Activated T-cell treated with anti-CD3 and anti-CD28 coated beads, Interleukin-2, amount 50 U/mL, for 1 hour (primary cell): ENCODE data around the gene RUNX3.
"Not testable (repeated sequence)": the region's sequence is repeated elsewhere in the genome, so short reads cannot be mapped to it uniquely, and the experiment has no call there.

Experiments used
- DNase-seq: peaks from one replicate; pipeline ENCODE4 v3.0.0-alpha.2; 2020

Gene RUNX3

DNA sequence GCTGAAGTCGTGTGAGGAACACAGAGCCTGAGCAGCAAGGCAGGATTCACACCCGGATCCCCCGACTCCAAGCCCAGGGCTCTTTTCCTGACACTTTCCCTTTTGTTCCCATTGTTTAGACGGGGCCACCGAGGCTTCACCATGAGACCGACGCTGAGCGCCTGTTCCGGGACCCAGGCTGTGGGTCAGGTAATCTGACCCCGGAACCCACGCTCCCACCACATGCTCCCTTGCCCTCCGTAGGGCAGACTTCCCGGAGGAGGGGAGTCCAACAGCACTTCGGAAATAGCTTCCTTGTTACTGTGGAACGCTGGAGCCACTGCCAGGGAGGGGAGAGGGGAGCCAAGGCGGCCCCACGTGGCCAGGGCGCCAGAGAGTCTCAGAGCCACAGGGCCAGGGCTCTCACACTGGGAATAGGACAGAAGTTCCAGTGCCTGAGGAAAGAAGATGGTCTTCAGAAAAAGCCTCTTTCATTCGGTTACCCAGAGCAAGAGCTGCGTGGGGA is 18.4 kb downstream of the RUNX3 start:
- peak; percentile 23 for DNase-seq

DNA sequence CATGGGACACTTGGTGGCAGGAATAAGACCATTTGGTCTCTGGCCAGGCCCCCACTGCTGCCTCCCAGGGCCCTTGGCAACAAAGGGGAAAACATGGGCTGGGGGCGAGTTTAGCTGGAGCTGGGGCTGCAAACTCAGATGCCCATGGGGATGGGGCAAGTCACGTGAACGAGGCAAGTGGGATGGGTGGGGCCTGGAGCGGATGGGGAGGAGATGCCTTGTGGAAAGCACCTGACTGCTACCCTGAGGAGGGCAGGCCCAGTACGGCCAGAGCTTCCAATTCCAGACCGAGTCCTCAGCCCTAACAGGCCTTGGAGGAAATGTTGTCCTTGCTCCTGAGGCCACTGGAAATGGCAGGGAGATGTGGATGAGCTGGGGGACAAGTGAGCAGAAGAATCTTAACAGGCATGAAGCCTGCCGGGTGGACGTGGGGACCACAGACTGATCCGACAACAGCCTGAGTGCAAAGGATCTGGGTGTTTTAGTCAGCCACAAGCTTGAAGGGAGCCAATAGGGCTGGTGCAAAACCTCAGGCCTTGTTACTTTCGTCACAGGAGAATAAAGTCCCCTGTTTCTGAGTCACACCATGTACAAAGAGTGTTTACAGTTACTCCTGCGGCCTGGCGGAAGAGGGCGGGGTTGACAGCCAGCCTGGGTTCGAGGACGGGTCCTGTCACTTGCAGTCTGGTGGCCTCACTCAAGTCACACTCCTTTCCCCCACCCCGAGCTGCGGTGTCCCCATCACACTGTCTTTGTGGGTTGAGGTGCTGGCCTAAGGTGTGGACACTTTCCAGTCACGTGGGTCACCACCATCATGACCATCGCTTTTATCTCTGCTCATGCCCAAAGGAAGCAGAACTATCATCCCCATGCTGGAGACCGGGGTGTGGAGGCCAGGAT is 19.1 kb downstream of the RUNX3 start:
- DNase-seq: peak; percentile 75

DNA sequence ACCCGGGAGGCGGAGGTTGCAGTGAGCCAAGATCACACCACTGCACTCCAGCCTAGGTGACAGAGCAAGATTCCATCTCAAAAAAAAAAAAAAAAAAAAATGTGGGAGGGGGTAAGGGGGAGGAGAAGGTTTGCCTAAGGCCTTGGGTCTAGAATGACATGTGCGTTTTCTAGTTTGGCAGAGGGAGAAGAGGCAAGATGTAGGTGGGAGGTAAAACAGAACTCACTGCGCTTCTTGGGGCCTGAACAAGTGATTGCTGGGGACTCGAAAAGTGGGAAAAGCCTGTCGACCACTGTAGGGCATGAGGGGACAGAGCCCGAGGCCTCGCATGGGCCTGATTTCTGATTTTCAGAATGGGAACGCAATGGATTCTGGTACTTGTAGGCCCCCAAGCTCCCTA is 19.9 kb downstream of the RUNX3 start:
- no peak for DNase-seq

DNA sequence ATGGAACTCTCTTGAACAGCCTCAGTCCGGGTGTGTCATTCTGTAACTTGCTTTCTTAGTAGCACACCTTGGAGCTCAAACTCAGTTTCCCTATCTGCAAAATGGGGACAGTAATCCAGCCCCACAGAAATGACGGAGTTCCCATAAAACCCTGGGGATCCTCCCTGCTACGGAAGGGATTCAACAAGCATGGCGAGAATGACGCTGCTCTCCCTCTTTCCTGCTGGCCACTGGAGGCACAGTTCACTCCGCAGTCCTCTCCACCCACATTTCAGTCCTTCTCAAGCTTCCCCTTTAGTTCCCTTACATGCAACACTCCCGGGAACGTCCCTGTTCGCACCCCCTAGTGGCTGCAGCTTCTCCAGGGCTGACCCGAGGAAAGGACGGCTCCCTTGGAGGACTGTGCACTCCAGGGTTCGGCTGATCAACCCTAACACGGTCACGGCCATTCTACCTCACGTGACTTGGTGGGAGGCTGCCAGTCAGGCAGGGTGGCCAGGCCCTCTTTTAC is 20.6 kb downstream of the RUNX3 start:
- no peak for DNase-seq

DNA sequence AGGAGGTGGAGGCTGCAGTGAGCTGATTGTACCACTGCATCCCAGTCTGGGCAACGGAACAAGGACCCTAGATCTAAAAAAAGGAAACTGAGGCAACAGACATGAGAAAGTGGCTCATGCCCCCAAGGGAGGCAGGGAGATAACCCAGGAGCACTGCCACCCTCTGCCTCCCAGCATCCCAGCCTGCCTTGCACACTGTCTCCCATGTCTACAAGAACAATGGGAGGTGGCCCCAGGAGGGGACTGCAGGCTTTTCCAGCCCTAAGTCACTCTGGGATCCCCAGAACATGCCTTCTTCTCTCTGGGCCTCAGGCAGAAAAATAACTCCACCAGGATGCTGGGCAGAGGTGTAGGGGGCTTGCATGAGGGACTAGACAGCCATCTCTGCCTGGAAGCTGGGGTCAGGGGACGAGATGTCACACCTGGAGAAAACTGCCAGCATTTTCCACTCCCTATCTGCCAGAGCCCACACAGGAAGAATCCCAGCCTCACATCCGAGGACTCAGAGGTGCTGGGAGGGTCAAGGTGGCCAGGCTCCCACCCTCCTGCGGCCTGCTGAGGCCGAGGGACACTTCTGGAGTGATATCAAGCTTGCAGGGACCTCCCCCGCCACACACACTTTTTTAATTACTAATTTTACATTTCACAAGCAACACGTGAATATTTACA is 21.4 kb downstream of the RUNX3 start:
- no peak for DNase-seq

DNA sequence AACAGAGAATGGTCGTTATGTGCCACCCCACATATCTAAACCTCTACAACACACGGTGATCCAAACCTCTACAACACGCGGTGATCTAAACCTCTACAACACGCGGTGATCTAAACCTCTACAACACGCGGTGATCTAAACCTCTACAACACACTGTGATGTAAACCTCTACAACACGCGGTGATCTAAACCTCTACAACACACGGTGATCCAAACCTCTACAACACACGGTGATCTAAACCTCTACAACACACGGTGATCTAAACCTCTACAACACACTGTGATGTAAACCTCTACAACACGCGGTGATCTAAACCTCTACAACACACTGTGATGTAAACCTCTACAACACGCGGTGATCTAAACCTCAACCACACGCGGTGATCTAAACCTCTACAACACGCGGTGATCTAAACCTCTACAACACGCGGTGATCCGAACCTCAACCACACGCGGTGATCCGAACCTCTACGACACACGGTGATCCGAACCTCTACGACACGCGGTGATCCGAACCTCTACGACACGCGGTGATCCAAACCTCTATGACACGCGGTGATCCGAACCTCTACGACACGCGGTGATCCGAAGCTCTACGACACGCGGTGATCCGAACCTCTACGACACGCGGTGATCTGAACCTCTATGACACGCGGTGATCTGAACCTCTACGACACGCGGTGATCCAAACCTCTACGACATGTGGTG is 22.3 kb downstream of the RUNX3 start:
- DNase-seq: not testable (repeated sequence)

DNA sequence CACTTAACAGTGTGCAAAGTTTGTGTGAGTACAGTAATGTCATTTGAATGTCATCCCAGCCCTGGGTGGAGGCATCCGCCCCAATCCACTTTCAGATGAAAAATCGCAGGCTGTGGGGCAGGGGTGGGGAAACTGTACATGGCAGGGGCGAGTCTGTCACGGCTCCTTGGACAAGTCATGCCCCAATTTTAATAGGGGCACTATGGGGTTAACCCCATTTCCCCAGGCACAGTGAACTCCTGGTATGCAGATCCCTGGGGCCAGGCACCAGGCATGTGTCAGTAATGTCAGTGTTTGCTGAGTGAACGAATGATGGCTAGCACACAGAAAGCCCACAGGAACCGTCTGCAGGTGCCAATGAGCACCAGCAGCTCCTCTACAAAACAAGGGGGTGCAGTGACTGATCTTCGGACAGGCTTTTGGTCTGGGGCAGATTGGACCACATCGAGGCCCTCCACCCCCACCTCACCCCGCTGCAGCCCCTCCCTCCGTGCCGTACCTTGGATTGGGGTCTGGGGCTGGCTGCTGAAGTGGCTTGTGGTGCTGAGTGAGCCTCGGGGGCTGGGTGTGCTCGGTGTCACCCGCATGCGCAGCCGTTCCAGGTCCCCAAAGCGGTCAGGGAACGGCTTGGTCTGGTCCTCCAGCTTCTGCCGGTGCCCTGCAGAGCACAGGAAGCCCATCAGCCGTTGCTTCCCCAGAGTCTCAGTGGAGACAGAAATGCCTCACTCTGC is 23.2 kb downstream of the RUNX3 start:
- no peak for DNase-seq

DNA sequence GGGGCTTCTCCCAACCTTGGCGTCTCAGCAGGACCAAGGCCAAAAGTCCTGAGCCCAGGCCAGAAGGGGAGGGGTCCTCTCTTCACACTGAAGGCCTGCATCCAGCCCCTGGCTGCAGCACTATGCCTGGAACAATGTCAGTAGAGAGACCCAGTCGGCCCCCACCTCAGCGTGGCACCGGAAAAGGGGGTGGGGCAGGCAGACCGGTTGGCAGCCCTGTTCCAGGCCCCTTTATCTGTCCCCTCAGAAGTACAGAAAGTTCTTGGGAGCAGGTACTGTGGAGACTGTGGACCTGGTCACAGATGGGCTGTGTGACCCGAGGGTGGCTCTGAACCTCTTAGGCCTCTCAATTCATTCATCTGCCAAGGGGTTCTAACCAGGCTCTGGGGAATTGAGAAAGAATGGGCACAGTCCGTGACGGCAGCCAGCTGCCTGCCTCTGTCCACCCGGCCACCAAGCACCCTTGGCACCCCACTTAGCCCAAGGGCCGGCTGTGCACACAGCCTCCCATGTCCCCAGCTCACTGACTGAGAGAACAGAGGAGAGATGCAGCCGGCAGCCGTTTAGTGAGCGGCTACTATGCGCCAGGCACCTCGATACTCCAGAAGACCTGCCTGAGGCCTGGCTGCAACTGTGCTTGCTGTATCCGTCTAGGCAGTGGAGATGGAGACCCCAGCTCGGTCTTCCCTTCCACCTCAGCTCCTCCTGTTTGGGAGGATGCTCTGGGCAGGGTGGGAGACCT is 23.9 kb downstream of the RUNX3 start:
- no peak for DNase-seq

DNA sequence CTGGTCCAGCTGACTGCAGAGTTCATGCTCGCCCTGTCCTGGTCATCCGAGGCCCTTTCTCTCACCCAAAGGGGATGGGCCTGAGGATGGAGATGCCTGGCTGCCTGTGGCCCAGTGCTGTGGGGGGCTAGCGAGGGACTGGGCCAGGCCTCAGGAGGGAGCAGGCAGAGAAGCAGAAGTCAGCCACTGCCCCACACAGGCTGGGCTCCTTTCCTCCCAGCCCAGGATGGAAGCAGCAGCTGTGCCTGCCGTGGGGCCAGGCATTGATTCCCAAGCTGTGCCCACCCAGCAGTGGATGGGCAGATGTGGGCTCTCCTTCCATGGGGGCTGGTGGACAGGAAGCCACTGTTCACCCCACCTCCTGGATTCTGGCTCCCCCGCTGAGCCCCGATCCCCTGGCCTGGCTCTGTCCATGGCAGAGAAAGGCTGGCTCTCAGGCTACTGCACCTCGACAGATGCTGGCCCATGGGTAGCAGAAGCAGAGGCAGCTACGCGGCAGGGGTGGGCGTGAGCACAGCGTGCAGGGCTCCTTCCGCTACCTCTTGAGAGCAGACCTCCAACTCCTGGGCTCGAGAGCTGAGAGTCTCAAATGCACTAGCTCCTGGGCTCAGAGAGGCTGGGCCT is 24.6 kb downstream of the RUNX3 start:
- DNase-seq: no peak

DNA sequence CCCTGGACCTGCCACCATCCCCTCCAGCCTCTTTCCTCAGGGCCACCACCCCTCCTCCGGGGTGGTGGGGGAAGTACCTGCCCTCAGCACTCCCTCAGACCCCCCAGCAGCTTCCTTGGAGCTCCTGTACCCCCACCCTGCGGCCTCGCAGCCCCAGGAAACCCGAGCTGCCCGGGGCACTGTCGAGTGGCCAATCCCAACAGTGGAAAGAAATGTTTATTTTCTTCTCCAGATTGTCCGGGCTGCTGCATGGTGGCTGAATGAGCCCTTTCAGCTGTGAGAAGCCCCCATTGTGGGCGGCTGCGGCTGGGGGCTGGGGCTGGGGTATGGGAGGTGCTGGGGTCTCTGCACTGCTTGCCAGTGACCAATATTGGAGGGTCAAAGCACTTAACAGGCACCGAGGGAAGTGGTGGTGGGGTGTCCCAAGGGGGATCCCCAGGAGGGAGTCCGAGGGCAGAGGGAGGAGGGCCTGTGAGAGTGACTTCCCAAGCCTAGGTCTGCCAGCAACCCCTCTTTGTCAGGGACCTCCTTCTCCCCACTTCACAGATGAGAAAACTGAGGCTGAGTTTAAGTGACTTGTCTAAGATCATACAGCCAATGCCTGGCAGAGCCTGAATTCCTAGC is 25.2 kb downstream of the RUNX3 start:
- no peak for DNase-seq

DNA sequence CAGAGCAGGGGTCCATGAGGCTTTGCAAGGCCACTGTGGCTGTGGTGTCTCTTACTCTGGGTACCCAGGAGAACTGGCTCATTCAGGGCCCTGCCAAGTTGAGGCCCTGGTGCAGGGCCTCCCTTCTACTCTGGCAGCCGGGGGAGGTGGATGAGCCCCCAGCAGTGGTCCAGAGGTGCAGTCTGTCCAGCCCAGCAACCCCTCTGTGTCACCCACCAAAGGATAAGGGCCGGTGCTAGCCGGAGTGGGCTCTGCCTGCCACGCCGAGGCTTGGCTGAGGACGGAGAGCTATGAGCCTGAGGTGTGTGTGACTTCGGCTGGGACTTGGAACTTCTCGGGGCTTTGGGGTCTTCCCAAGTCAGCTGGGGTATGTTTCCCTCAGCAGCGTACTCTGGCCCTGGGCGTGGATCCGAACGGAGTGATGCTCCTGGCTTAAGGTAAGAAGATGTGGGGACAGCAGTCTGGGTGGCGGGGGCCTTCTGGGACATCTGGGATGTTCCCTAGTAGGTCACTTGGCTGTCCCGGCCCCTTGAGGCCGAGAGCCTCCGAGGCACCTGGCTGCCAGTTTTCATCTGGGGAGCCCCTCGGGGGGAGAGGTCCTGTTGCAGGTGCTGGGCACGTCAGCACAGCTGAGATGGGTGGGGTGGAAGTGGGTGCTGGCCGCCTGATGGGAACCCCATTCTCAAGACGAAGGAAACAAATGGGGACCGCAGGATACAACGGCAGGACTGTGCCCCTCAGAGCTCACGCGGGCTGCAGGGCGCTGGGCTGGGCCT is 25.9 kb downstream of the RUNX3 start:
- DNase-seq: no peak

DNA sequence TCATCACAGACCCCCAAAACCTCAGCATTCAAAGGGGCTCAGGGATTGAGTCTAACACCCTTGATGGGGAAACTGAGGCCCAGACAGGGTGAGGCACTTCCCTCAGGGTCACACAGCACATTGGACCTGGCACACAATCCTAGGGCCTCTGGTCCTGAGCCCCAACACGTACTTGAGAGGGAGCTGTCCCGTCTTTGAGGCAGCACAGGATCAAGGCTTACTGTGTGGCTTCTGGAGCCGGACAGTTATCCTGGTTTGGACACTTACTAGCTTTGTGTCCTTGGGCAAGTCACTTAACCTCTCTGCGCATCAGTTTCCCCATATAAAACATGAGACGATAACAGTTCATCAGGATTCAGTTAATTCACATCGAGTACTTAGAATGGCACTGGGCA is 26.5 kb downstream of the RUNX3 start:
- no peak for DNase-seq

DNA sequence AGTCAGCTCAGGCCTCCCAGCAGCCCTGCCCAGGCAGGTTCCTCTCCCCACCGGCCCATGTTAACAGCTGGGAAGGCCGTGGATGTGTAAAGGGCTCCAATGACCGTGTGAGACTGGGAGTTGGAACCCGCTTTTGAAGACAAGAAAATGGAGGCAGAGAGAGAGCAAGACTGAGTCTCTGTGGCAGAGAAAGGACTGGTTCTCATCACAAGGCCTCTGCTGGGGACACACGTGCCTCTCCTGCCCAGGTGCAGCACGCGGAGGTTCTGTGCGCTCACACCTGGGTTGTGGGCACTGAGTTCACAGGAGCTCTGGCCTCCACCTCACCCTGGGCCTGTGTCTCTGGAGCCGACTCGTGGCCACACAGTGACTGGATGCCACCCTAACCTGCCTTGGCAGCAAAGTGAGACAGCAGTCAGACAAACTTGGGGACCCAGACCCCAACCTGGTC is 27.0 kb downstream of the RUNX3 start:
- DNase-seq: peak; percentile 22

DNA sequence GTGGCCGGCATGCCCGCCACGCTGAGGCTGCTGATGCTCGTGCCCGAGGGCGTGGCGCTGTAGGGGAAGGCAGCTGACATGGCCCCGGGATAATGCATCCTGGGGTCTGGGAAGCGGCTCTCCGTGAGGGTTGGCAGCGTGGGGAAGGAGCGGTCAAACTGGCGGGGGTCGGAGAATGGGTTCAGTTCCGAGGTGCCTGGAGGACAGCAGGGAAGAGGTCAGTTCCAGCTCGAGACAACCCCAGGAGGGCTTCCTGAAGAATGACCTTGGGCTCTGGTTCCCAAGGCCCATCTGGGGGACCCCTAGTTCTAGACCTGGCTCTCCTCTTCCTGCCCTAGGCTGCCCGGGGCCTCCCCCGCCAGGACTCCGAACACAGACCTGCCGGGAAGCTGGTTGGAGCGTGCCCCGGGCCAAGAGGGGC is 27.6 kb downstream of the RUNX3 start:
- DNase-seq: no peak

DNA sequence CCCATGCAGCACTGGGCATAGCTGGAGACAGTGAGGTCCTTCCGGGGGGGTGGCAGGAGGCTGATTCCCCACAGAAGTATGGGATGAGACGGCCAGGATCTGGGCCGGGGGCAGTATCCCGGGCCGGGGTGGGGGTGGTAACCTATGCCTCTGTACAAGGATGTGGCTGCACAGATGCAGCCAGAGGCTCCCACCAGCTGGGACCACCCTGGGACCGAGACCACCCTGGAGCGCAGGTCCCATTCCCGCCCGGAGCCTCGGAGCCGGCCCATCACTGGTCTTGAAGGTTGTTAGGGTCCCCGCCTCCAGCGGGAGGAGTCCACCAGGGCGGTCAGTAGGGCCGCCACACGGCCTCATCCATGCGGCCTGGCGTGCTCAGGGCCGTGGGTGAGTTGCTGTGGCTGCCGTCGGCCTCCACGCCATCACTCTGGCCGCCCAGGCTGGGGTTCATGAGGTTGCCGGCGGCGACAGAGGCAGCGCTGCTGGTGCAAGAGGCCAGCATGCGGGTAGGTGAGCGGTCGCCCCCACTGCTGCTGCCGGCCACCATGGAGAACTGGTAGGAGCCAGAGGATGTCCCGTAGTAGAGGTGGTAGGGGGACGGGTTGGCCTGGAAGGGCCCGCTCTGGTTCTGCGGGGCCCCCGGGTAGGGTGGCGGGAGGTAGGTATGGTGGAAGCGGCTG is 28.1 kb downstream of the RUNX3 start:
- DNase-seq: peak; percentile 22

DNA sequence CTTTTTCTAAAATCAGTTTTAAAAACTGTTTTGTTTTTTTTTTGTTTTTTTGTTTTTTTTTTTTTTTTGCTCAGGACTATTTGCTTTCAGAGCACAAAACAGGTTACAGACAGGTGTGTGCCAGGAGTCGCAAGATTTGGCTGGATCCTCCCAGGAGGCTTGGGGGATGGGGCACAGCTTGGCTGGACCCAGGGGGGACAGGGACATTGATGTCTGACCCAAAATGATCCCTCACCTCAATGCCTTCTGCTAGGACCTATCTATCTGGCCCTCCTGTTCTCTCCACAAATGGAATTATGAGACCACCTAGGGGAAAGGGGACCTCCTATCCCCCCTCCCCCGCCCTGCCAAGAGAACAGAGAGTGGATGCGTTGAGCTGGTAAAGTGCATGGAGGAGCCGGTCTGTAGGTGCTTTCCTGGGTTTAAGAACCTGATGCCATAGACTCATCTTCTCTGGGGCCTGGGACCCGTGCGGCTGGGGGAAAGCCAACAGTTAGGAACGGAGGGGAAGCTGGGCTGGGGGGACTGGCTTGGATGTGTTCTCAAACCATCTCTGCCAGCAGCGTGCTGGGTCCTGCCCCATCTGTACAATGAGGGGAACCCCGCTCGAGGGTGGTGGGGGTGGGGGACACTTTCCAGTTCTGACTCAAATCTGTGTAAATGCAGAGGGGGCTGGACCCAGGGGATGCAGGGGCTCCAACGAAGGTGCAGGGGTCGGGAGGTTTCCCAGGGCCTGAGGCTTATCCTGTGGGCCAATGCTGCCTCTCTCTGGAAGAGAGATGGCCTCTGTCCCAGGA is 28.9 kb downstream of the RUNX3 start:
- peak; percentile 22 for DNase-seq

DNA sequence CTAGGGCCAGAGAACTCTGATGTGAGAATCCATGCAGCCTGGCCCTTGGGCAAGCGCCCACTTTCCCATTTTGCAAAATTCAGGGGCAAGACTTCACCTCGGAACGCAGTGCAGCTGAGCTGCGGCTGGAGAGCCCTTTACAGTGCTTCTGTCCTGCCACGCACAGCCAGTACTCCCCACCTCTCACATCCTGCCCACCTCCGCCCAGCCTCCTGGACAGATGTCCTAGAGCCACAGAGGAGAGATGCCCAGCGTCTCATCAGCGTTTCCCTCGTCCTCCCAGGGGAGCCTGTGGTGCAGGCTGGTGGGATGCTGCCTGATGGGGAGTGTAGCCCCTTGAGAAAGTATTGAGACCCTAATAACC is 29.6 kb downstream of the RUNX3 start:
- peak; percentile 22 for DNase-seq
